ENCODE measurements around the gene LSR. TPM values are rescaled to one million over a fixed set of nuclear protein-coding genes. Genes with fewer than 3 reads are reported as not detected.

Gene LSR
- polyA plus RNA-seq, 3 donors: 0.08 to 0.17 TPM; not detected in 1

GRCh38 chr19:35296644-35297514 is 48.1 kb downstream of the LSR start:
- H3K4me2 ChIP-seq (replicated peaks; ENCODE audit: extremely low read depth, low read length, poor library complexity, severe bottlenecking): no peak overlapping the region
- WGBS (ENCODE audit: insufficient coverage): 88% methylated on average over 6 of the region's 7 CpGs
- H3K4me1 ChIP-seq (ENCODE audit: control insufficient read depth in 1 of 2, insufficient read depth in 2 of 2, low read length in 2 of 2): peaks cover 12 to 13% of the 10 kb centered on the region in 2 donors
- H3K4me3 ChIP-seq (replicated peaks in 1 of 3; ENCODE audit: low read depth in 2 of 3, low read length in 3 of 3): no peak overlapping the region
- no peak overlapping the region for H3K9ac ChIP-seq (ENCODE audit: insufficient read depth, low read length, poor library complexity, severe bottlenecking)
- TF ChIP-seq CTCF (IDR thresholded peaks at IDR 0.05): no peak
- no peaks in the 10 kb centered on the region for H3K9me3 ChIP-seq (replicated peaks in 1 of 2; ENCODE audit: control insufficient read depth in 1 of 2, insufficient read depth in 1 of 2, low read length in 2 of 2)
- Mint-ChIP-seq H3K4me1 (peaks cover 16% of the 10 kb centered on the region), H3K27ac (no peak overlapping the region), H3K36me3 (no peaks in the 10 kb centered on the region), H3K4me3 (no peak overlapping the region), H3K27me3 (ENCODE audit: low read depth in 3 of 3) (peaks cover 5 to 14% (median 14%) of the 10 kb centered on the region in 3 donors), H3K9me3 (no peaks in the 10 kb centered on the region)
- H4K20me1 ChIP-seq (ENCODE audit: insufficient read depth, low read length): no peaks in the 10 kb centered on the region
- H3K79me2 ChIP-seq (ENCODE audit: insufficient read depth, low read length): no peaks in the 10 kb centered on the region
- no peak overlapping the region for H3K27ac ChIP-seq (ENCODE audit: low read depth in 1 of 2, low read length in 2 of 2)
- peaks cover 0 to 7% of the 10 kb centered on the region in 2 donors for H3K27me3 ChIP-seq (ENCODE audit: control insufficient read depth in 2 of 2, insufficient read depth in 2 of 2, low read length in 2 of 2)
- no peak overlapping the region for H2AFZ ChIP-seq (ENCODE audit: insufficient read depth, low read depth, low read length, poor library complexity, severe bottlenecking)
- intact Hi-C loops (cut with micrococcal nuclease): no loop called here
- no peak for DNase-seq
- no peaks in the 10 kb centered on the region for H3K36me3 ChIP-seq (replicated peaks in 1 of 2; ENCODE audit: control insufficient read depth in 1 of 2, insufficient read depth in 2 of 2, low read length in 2 of 2)

DNA sequence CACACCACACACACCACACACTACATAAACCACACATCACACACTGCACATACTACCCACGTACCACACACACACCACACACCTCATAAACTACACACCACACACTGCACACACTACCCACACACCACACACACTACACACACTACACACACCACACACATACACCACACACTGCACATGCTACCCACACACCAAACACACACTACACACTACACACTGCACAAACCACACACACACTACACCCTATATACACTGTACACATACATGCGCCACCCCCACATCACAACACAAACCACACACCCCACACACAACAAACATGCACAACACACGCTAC is 48.7 kb downstream of the LSR start:
- Histone ChIP-seq H3K4me1 (ENCODE audit: control insufficient read depth in 1 of 2, insufficient read depth in 2 of 2, low read length in 2 of 2) (peaks cover 12 to 13% of the 10 kb centered on the region in 2 donors), H3K4me3 (replicated peaks in 1 of 3; ENCODE audit: low read depth in 2 of 3, low read length in 3 of 3) (no peak overlapping the region)

More for the DNA sequence above, 48.7 kb downstream of the LSR start:
- Histone ChIP-seq H3K79me2 (ENCODE audit: insufficient read depth, low read length) (no peaks in the 10 kb centered on the region), H3K27ac (ENCODE audit: low read depth in 1 of 2, low read length in 2 of 2) (no peak overlapping the region), H2AFZ (ENCODE audit: insufficient read depth, low read depth, low read length, poor library complexity, severe bottlenecking) (no peak overlapping the region), H3K4me2 (replicated peaks; ENCODE audit: extremely low read depth, low read length, poor library complexity, severe bottlenecking) (no peak overlapping the region), H3K36me3 (replicated peaks in 1 of 2; ENCODE audit: control insufficient read depth in 1 of 2, insufficient read depth in 2 of 2, low read length in 2 of 2) (no peaks in the 10 kb centered on the region), H3K27me3 (ENCODE audit: control insufficient read depth in 2 of 2, insufficient read depth in 2 of 2, low read length in 2 of 2) (peaks cover 0 to 7% of the 10 kb centered on the region in 2 donors), H4K20me1 (ENCODE audit: insufficient read depth, low read length) (no peaks in the 10 kb centered on the region), H3K9me3 (replicated peaks in 1 of 2; ENCODE audit: control insufficient read depth in 1 of 2, insufficient read depth in 1 of 2, low read length in 2 of 2) (no peaks in the 10 kb centered on the region), H3K9ac (ENCODE audit: insufficient read depth, low read length, poor library complexity, severe bottlenecking) (no peak overlapping the region)
- peaks cover 2 to 14% (median 11%) of the 10 kb centered on the region in 3 donors for H3K27me3 Mint-ChIP-seq (ENCODE audit: low read depth in 3 of 3)
- peaks cover 16% of the 10 kb centered on the region for H3K4me1 Mint-ChIP-seq
- no peaks in the 10 kb centered on the region for H3K36me3 Mint-ChIP-seq
- no peaks in the 10 kb centered on the region for H3K9me3 Mint-ChIP-seq
- 98% methylated on average over 3 of the region's 3 CpGs for WGBS (ENCODE audit: insufficient coverage)
- DNase-seq: no peak
- TF ChIP-seq CTCF (IDR thresholded peaks at IDR 0.05): no peak
- no peak overlapping the region for H3K27ac Mint-ChIP-seq
- no peak overlapping the region for H3K4me3 Mint-ChIP-seq
- intact Hi-C loops (cut with micrococcal nuclease): no loop called here

Data from CD14-positive monocyte (primary cell).